DOHH2 (cell line): ENCODE data around the gene PXT1.
"Not testable (repeated sequence)": the region's sequence is repeated elsewhere in the genome, so short reads cannot be mapped to it uniquely, and the experiment has no call there.

Experiments used
- H3F3A ChIP-seq: fragments of 200-600 bp; sonication (generic), shearing (Covaris generic); 2 replicates; pipeline ENCODE4 v1.6.0; 2016; ENCODE audit warnings: antibody characterized with exemption, mild to moderate bottlenecking; ENCODE audit not compliant: control insufficient read depth, insufficient read depth
- H3K27ac ChIP-seq: fragments of 200-600 bp; sonication (generic); 2 replicates; pipeline ENCODE4 v1.5.1; 2014; ENCODE audit warnings: low read depth, mild to moderate bottlenecking, low read length, moderate library complexity
- H3K27me3 ChIP-seq: fragments of 200-600 bp; sonication (generic); 2 replicates; pipeline ENCODE4 v1.6.1; 2014; ENCODE audit warnings: mild to moderate bottlenecking, low read length, mixed read lengths; ENCODE audit not compliant: control insufficient read depth
- H3K36me3 ChIP-seq: fragments of 200-600 bp; sonication (generic); 2 replicates; pipeline ENCODE4 v1.6.1; 2014; ENCODE audit warnings: mild to moderate bottlenecking, low read length, moderate library complexity, mixed read lengths; ENCODE audit not compliant: control insufficient read depth
- H3K4me1 ChIP-seq: fragments of 200-600 bp; sonication (generic); 2 replicates; pipeline ENCODE4 v1.6.1; 2014; ENCODE audit warnings: mild to moderate bottlenecking, low read length, mixed read lengths; ENCODE audit not compliant: control insufficient read depth
- H3K4me2 ChIP-seq: fragments of 200-600 bp; sonication (generic); 2 replicates; pipeline ENCODE4 v1.6.0; 2014; ENCODE audit warnings: mild to moderate bottlenecking, low read length, moderate library complexity
- H3K4me3 ChIP-seq: fragments of 200-600 bp; sonication (generic); 2 replicates; pipeline ENCODE4 v1.5.1; 2014; ENCODE audit warnings: mild to moderate bottlenecking, low read length, mixed read lengths
- H3K79me2 ChIP-seq: fragments of 200-600 bp; sonication (generic); 2 replicates; pipeline ENCODE4 v1.6.1; 2014; ENCODE audit warnings: mild to moderate bottlenecking, low read length, mixed read lengths; ENCODE audit not compliant: control insufficient read depth
- H3K9me2 ChIP-seq: fragments of 200-600 bp; sonication (generic); replicated peaks from 2 replicates; pipeline ENCODE4 v1.6.1; 2014; ENCODE audit warnings: mild to moderate bottlenecking, low read length, mixed read lengths; ENCODE audit not compliant: control insufficient read depth
- H3K9me3 ChIP-seq: fragments of 200-600 bp; sonication (generic); 2 replicates; pipeline ENCODE4 v1.6.1; 2014; ENCODE audit warnings: antibody characterized with exemption, low read length, mixed read lengths; ENCODE audit not compliant: control insufficient read depth, insufficient read depth
- H4K20me1 ChIP-seq: fragments of 200-600 bp; sonication (generic); 2 replicates; pipeline ENCODE4 v1.6.0; 2014; ENCODE audit warnings: low read depth, mild to moderate bottlenecking, antibody characterized with exemption, low read length, moderate library complexity; ENCODE audit not compliant: control insufficient read depth, insufficient read depth
- EZH2phosphoT487 ChIP-seq: fragments of 200-600 bp; sonication (generic); IDR thresholded peaks from 2 replicates; pipeline ENCODE4 v1.6.1; 2017; ENCODE audit warnings: borderline replicate concordance, mild to moderate bottlenecking, antibody characterized with exemption, low read length, moderate library complexity, mixed read lengths
- TF ChIP-seq, protein P1 (sequence below): fragments of 200-600 bp; sonication (generic); IDR thresholded peaks from one replicate; pipeline ENCODE4 v1.5.1; 2014; ENCODE audit warnings: antibody characterized with exemption, mild to moderate bottlenecking, low read depth, low read length; ENCODE audit not compliant: poor library complexity, severe bottlenecking

Gene PXT1

DNA sequence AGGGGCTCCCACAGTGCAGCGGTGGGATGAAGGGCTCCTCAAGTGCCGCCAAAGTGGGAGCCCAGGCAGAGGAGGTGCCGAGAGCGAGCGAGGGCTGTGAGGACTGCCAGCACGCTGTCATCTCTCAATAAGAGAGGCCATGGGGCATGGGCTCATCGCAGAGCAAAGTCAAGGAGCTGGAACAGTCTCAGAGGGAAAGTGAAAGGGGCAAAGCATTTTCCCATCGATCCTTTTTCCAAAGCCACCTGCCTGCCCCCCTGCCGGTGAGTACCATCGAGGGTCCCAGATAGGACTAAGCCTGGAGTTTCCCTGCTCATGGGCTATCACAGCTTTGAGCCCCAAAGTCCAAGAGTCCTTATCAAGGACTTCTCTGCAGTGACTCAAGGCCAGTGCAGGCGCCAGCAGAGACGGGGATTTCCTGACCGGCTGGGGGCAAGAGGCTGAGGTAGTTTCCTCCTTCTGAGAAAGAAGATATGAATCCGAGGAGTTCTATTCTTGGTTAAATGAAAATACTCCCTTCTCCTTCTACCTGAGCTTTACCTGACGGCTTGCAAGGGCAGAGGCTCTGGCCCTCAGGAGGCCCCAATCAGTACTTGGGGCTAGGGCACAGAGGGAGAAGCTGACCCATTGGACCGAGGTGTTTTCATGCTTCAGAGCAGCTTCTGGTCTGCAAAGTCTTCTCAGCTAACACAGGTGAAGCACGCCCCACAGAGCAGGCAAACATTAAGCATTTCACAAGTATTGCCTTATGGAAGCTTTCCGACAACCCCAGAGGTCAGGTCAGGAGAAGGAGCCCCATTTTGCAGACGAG, 77.8 kb downstream of the PXT1 start:
- H3K9me2 ChIP-seq = no peaks in the 10 kb centered on the region
- H3K9me3 ChIP-seq = no peaks in the 10 kb centered on the region
- TF ChIP-seq EZH2phosphoT487 = no peak
- TF ChIP-seq, protein P1, sequence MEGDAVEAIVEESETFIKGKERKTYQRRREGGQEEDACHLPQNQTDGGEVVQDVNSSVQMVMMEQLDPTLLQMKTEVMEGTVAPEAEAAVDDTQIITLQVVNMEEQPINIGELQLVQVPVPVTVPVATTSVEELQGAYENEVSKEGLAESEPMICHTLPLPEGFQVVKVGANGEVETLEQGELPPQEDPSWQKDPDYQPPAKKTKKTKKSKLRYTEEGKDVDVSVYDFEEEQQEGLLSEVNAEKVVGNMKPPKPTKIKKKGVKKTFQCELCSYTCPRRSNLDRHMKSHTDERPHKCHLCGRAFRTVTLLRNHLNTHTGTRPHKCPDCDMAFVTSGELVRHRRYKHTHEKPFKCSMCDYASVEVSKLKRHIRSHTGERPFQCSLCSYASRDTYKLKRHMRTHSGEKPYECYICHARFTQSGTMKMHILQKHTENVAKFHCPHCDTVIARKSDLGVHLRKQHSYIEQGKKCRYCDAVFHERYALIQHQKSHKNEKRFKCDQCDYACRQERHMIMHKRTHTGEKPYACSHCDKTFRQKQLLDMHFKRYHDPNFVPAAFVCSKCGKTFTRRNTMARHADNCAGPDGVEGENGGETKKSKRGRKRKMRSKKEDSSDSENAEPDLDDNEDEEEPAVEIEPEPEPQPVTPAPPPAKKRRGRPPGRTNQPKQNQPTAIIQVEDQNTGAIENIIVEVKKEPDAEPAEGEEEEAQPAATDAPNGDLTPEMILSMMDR = no peak
- no peaks in the 10 kb centered on the region for H3K79me2 ChIP-seq
- H3K4me3 ChIP-seq = peak overlapping the region; percentile 13; the same call in 1 of the 2 replicates
- peak overlapping the region; percentile 43; the same call in 1 of the 2 replicates for H3K4me2 ChIP-seq
- no peaks in the 10 kb centered on the region for H3F3A ChIP-seq
- no peaks in the 10 kb centered on the region for H4K20me1 ChIP-seq
- no peaks in the 10 kb centered on the region for H3K36me3 ChIP-seq
- H3K27ac ChIP-seq = no peak overlapping the region
- H3K27me3 ChIP-seq = no peaks in the 10 kb centered on the region
- H3K4me1 ChIP-seq = peaks cover 27% of the 10 kb centered on the region

DNA sequence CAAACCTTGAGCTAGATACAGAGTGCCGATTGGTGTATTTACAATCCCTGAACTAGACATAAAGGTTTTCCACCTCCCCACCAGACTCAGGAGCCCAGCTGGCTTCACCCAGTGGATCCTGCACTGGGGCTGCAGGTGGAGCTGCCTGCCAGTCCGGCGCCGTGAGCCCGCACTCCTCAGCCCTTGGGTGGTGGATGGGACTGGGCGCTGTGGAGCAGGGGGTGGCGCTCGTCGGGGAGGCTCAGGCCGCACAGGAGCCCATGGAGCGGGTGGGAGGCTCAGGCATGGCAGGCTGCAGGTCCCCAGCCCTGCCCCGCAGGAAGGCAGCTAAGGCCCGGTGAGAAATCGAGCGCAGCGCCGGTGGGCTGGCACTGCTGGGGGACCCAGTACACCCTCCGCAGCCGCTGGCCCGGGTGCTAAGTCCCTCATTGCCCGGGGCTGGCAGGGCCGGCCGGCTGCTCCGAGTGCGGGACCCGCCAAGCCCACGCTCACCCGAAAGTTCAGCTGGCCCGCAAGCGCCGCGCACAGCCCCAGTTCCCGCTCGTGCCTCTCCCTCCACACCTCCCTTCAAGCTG, 78.5 kb downstream of the PXT1 start:
- H4K20me1 ChIP-seq, H3K9me2 ChIP-seq, H3K27ac ChIP-seq, H3K9me3 ChIP-seq, H3F3A ChIP-seq, H3K4me3 ChIP-seq, H3K4me2 ChIP-seq, H3K27me3 ChIP-seq, H3K36me3 ChIP-seq, H3K79me2 ChIP-seq: not testable (repeated sequence)
- peaks cover 27% of the 10 kb centered on the region for H3K4me1 ChIP-seq

DNA sequence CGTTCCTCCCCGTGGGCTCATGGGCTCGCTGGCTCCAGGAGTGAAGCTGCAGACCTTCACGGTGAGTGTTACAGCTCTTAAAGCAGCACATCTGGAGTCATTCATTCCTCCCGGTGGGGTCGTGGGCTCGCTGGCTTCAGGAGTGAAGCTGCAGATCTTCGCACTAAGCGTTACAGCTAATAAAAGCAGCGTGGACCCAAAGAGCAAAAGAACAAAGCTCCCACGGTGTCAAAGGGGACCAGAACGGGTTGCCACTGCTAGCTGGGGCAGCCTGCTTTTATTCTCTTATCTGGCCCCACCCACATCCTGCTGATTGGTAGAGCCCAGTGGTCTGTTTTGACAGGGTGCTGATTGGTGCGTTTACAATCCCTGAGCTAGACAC, 79.3 kb downstream of the PXT1 start:
- H4K20me1 ChIP-seq, H3K9me2 ChIP-seq, H3K4me3 ChIP-seq, H3K36me3 ChIP-seq, H3K27ac ChIP-seq, H3K79me2 ChIP-seq, H3F3A ChIP-seq, H3K27me3 ChIP-seq, H3K9me3 ChIP-seq, H3K4me2 ChIP-seq: not testable (repeated sequence)
- H3K4me1 ChIP-seq = peaks cover 34% of the 10 kb centered on the region

DNA sequence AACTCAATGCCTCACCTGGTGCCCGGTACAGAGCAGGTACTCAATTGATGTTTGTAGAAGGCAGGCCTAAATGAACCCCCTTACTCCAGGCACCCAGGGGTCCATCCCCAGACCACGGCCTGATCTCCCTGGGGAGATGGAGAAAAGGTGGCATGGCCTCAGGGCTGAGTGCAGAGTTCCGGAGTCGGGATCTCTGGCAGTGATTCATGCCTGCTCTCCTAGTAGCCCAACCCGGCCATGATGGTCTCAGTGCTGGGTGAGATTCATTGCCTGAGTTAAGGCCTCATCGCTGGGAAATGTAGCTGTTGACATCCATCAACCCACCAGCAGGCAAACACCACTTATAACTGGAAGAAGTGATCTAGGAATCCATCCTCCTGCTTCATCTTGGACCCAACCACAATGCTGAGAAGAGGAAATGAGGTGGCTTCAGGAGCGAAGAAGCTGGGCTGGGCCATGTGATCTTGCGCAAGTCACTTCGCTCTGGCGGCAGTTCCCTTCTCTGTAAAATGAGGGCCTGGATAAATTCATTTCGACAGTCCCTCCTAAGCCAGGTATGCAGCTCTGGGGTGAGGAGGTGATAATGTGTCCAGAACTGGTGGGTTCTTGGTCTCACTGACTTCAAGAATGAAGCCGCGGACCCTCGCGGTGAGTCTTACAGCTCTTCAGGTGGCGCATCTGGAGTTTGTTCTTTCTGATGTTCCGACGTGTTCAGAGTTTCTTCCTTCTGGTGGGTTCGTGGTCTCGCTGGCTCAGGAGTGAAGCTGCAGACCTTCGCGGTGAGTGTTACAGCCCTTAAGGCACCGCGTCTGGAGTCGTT, 79.9 kb downstream of the PXT1 start:
- H3F3A ChIP-seq = no peaks in the 10 kb centered on the region
- H3K9me2 ChIP-seq = no peaks in the 10 kb centered on the region
- TF ChIP-seq EZH2phosphoT487 = no peak
- no peaks in the 10 kb centered on the region for H3K36me3 ChIP-seq
- peaks cover 37% of the 10 kb centered on the region for H3K4me1 ChIP-seq
- H3K27me3 ChIP-seq = no peaks in the 10 kb centered on the region
- no peaks in the 10 kb centered on the region for H3K9me3 ChIP-seq
- no peaks in the 10 kb centered on the region for H4K20me1 ChIP-seq
- no peak overlapping the region for H3K4me2 ChIP-seq
- no peak overlapping the region for H3K27ac ChIP-seq
- H3K4me3 ChIP-seq = no peak overlapping the region
- no peaks in the 10 kb centered on the region for H3K79me2 ChIP-seq
